Effector memory CD4-positive, alpha-beta T cell (primary cell): ENCODE results near the gene SLC38A11.

Experiments
- DNase-seq, 3 donors: peaks; one replicate each; pipeline ENCODE4 v3.0.0-alpha.2; 2020
- H3K27ac ChIP-seq: 2 replicates; pipeline ENCODE4 v1.7.0; 2013; ENCODE audit warnings: mild to moderate bottlenecking, low read length, moderate library complexity; ENCODE audit not compliant: insufficient read depth, poor library complexity, severe bottlenecking
- H3K27me3 ChIP-seq: replicated peaks from 2 replicates; pipeline ENCODE4 v1.7.0; 2013; ENCODE audit warnings: mild to moderate bottlenecking, low read length; ENCODE audit not compliant: insufficient read depth, control insufficient read depth, poor library complexity, severe bottlenecking
- H3K36me3 ChIP-seq: 2 replicates; pipeline ENCODE4 v1.7.0; 2013; ENCODE audit warnings: mild to moderate bottlenecking, low read length, moderate library complexity; ENCODE audit not compliant: control insufficient read depth, insufficient read depth
- H3K4me1 ChIP-seq: 2 replicates; pipeline ENCODE4 v1.7.0; 2013; ENCODE audit warnings: low read length, mild to moderate bottlenecking; ENCODE audit not compliant: control insufficient read depth, insufficient read depth, poor library complexity, severe bottlenecking
- H3K4me3 ChIP-seq: 2 replicates; pipeline ENCODE4 v1.7.0; 2013; ENCODE audit warnings: low read length, low read depth, mild to moderate bottlenecking; ENCODE audit not compliant: insufficient read depth, poor library complexity, severe bottlenecking
- H3K9me3 ChIP-seq: 2 replicates; pipeline ENCODE4 v1.7.0; 2013; ENCODE audit warnings: mild to moderate bottlenecking, low read length, moderate library complexity; ENCODE audit not compliant: control insufficient read depth

The SLC38A11 gene

GRCh38 chr2:164847981-164848741 is 107.2 kb downstream of the SLC38A11 start:
- no peak overlapping the region for H3K4me3 ChIP-seq
- no peak for DNase-seq
- H3K4me1 ChIP-seq: no peaks in the 10 kb centered on the region
- H3K9me3 ChIP-seq: no peaks in the 10 kb centered on the region
- no peak overlapping the region for H3K27ac ChIP-seq
- H3K27me3 ChIP-seq: no peaks in the 10 kb centered on the region
- H3K36me3 ChIP-seq: no peaks in the 10 kb centered on the region

DNA sequence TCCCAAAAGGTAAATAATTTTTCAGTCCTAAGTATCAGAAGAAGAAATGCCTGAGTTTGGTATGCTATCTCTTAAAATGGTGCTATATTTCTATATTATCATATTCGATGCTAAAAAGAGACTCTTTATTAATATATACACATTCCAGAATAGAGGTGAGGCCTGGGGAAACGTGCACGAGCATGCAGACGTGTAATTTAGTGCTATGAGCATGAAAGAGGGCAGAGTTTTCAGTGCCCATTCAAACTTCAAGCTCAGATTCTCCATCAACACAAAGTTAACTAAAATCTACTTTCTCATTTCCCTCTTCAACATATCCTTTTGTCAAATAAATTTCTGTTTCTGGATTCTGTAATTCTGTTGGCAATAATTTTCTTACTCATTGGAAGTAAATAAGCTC is 108.0 kb downstream of the SLC38A11 start:
- Histone ChIP-seq H3K27me3 (no peaks in the 10 kb centered on the region), H3K9me3 (no peaks in the 10 kb centered on the region), H3K27ac (no peak overlapping the region), H3K36me3 (no peaks in the 10 kb centered on the region), H3K4me1 (no peaks in the 10 kb centered on the region), H3K4me3 (no peak overlapping the region)
- no peak for DNase-seq

DNA sequence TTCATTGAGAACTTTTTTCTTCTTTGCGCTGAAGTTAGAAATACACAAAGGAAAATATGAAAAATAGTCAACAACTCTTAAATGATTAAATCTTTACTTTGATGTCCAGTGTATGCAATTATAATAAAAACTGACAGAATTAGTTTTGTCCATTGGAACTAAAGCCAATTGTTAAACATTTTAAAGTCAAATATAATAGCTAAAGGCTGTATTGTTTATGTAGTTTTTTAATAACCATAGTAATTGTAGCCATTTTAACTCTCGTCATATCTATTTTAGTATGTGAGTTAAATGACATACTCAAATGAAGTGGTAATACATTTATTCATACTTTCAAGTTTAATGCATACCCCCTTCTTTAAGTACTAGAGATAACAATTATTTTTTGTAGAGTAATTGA is 109.0 kb downstream of the SLC38A11 start:
- H3K36me3 ChIP-seq: no peaks in the 10 kb centered on the region
- no peaks in the 10 kb centered on the region for H3K9me3 ChIP-seq
- H3K27ac ChIP-seq: no peak overlapping the region
- H3K4me3 ChIP-seq: no peak overlapping the region
- no peaks in the 10 kb centered on the region for H3K4me1 ChIP-seq
- H3K27me3 ChIP-seq: no peaks in the 10 kb centered on the region
- DNase-seq: no peak
